DMS 273 (cell line): ENCODE measurements around the gene FAM221B.

Experiments
- DNase-seq: peaks from one replicate; lab custom pipeline; 2025; ENCODE audit not compliant: unreplicated experiment; lab: John Stamatoyannopoulos, UW

Gene FAM221B

DNA sequence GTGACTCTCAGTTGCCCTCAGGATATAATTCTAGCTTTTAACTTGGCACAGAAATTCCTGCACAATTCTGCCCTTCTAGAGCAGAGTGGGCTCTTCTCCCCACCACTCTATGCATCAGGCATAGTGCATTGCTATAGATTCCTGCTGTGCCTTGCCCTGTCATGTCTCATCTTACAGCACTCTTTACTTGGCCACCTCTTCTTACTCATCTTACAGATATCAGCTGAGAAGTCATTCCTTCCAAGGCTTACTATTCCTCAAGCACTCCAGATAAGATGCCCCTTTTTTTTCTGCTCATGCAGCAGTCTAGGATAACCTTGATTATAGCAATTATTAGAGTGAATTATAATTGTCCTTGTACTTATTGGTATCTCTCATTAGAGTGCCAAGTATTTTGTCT lies 5.6 kb downstream of the FAM221B start:
- no peak for DNase-seq

DNA sequence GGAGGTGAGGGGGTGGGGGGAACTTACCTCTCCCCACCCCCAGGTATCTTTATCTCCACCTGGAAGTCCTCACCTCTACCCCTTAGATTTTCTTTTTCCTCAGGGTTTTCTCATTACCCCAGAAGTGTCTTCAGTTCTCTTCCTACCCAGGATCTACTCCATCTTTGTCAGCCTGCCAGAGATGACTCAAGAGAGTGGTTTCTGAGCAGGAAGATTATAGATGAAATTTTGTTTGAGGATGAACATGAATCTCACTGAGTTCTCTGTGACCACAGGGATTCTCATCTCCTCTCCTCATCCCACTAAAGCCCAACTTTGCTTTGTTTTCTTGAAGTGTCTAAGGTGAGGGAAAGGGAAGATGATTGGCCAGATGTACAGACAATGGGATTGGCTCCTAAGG lies 8.5 kb downstream of the FAM221B start:
- no peak for DNase-seq

GRCh38 chr9:35818341-35818740 lies 10.2 kb downstream of the FAM221B start:
- DNase-seq: no peak

DNA sequence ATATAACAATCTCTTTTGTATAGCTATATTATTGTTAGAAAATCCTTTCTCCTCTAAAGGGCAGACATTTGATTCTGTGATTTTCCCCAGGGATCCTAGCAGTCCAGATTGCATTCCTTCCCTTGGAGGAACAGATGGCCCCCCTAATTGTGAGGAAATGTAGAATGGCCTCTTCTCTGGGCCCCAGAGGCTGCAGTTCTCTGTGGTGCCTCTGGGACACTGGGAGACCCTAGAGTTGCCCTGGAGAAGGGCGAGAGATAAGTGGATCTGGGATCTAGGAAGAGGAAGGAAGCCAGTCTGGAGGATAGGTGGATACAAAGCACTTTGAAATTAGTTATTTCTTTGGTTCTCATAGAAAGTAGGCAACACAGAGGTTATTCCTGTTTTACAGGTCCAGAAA lies 11.8 kb downstream of the FAM221B start:
- peak; percentile 97 for DNase-seq

DNA sequence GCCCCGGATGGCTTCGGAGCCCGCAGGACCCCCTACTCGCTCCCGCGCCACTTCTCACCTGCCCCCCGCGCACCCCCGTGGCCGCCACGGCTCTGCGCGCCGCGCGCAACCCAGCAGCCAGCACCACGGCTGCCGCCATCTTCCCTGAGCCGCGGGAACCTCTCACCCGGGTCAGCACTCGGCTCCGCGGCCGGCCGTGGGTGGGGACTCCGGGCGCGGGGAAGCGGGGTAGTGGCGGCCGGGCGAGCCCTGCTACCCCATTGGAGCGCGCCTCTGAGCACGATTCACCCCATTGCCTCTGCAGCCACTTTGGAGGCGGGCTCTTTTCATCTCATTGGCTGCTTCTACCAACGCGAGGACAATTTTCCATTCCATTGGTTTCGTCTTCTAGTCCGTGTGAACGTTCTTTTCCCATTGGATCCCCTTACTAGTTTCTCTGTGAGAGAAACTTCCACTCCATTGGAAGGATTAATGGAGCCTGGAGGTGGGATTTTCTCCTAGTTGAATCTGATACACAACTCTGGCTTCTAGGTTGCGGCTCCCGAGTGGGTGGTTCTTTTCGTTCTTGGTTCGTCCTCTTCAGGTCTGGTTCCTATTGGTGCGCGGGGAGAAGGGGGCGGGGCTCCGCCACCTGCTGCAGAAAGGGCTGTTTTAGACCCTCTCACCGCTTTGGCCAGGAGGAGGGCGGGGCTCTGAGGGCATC lies 13.5 kb downstream of the FAM221B start, which contains the start of gene HINT2:
Gene HINT2 (minus strand): TSS at position 202 of the 703 bp plus-strand sequence. CDS start 63 bp downstream, at position 139.
- peak; percentile 100 for DNase-seq

- peak; percentile 80 for DNase-seq
Measured at GRCh38 chr9:35814106-35814840, 14.3 kb downstream of the FAM221B start.

GRCh38 chr9:35813434-35814105 lies 15.0 kb downstream of the FAM221B start:
- peak; percentile 54 for DNase-seq

- peak; percentile 98 for DNase-seq
Measured at GRCh38 chr9:35812025-35812602, 16.4 kb downstream of the FAM221B start, which contains the start of gene SPAG8. Gene SPAG8 (minus strand): TSS chr9:35812262. CDS start chr9:35812147, 115 bp downstream.

DNA sequence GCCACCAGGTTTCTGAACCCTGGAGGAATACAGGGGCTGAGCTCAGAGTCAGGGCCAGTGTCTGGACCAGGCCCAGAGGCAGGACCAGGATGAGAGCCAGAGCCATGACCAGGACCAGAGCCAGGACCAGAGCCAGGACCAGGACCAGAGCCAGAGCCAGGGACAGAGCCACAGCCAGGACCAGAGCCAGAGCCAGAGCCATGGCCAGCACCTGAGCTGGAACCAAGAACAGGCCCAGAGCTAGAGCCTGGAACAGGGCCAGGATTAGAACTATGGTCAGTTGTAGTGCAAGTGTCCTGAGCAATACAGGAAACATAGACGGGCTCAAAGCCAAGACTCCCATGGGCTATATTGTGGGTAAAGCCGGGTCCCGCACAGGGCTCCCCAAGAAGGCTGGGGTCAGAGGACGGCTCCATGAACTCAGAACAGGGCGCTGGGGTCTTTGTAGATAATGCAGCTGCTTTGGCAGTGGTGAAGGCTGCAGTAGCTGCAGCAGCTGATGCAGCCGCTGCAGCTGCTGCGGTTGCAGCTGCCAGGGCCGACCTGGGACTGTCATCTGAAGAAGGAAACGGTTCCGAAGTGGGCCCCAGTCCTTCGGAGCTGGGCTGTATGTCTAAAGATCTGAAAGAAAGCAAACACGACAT lies 17.0 kb downstream of the FAM221B start:
- DNase-seq: peak; percentile 32

DNA sequence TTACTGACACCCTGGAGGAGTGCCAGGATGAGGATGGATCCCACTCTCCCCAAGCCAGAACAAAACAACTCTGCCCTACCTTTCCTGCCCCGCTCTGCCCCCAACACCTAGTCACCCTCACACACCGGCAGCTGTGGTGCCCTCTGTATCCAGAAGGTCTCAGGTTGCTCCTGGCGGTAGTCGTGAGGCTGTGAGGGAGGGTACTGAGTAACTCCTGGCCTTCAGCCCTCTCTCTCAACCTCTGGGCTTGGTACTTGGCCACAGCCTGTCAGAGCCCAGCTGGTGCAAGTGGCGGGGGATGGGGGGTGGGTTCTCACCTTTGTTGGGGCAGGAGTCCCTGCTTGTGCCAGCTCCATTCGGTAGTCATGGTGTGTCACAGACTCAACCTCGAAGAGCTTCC lies 18.4 kb downstream of the FAM221B start:
- DNase-seq: no peak

DNA sequence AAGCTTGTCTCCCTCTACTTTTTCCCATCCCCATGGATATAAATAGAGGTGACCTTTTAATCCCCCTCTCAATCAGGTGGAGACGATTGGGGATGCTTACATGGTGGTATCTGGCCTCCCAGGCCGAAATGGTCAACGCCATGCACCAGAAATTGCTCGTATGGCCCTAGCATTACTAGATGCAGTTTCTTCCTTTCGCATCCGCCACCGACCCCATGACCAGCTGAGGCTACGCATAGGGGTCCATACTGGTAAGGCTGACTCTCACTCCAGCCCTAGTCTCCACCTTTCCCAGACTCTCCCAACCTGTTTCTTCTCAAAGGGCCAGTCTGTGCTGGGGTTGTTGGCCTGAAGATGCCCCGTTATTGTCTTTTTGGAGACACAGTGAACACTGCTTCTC lies 20.1 kb downstream of the FAM221B start:
- no peak for DNase-seq

DNA sequence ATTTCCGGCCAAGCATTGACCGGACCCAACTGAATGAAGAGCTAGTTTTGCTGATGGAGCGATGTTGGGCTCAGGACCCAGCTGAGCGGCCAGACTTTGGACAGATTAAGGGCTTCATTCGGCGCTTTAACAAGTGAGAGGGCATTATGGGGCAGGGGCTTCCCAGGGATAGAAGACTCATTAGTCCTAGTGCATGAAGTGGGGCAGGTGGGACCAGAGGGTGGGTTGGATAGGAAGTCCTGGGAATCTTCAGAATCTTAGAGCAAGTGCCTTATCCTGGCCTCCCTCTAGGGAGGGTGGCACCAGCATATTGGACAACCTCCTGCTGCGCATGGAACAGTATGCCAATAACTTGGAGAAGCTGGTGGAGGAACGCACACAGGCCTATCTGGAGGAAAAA lies 22.4 kb downstream of the FAM221B start:
- DNase-seq: no peak

GRCh38 chr9:35801328-35802128 lies 27.0 kb downstream of the FAM221B start:
- no peak for DNase-seq

DNA sequence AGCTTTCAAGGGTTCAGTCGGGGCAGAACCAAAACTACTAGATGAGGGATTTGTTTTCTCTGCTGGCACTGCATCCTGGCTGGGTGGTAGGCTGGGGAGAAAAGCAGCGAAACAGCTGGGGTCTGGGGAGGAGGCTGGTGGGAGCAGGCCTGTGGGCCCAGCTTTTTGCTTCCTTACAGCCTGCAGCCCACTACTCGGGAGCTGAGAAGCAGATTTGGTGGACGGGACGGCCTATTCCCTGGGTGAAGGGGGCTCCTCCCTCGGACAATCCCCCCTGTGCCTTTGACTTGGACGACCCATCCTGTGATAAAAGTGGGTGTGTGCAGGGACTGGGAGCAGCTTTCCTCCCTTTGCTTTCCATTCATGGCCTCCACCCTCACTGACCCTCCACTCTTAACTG lies 28.0 kb downstream of the FAM221B start:
- no peak for DNase-seq

- no peak for DNase-seq
Measured at GRCh38 chr9:35798658-35799374, 29.7 kb downstream of the FAM221B start.

DNA sequence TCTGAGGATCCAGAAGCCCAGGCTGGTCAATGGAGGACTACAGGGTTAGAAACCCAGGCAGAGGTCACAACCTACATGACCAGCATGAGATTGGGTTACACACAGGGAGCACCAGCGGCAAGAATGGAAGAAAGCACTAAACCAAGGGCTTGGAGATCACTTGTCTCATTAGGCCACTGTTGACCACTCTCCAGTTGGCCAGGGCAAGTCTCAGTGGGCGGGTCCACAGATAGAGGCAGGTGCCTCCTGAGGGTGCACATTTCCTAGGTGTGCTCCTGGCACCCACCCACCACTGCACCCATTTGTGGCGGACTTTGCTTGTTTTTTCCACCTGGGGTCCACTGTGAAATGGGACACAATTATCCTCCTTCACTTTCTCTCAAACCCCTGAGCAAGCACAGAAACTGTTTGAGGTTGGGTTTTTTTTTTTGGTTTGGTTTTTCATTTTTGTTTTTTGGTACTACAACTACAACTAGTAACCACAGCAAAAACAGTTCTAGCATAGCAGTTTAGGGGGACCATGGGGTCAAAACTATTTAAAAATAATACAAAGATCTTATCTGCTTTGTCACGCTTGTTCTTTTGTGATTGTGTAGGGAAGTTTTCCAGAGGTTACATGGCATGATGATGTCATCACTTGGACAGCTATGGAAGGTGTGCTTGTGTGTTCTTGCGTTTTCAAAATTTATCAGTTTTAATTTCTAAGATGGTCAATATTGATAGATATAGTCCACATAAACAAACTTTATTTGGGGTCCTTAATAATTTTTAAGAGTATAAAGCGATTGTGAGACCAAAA lies 31.0 kb downstream of the FAM221B start:
- no peak for DNase-seq

DNA sequence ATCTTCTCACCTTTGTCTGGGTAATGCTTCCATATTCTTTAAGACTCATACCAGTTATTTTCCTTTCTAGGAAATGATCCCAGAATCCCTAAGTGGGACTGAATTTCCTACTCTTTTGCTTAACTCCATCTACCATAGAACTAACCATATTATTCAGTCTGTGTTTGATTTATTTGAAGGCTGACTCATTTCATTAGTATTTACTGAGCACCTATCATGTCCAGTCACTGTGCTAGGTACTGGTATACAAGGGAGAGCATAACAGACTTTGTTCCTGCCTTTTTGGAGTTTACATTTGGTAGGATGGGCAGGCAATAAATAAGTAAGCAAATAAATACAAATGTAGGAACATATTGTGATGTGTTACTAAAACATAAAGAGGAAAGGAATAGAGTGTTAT lies 32.8 kb downstream of the FAM221B start:
- DNase-seq: no peak

- DNase-seq: no peak
Measured at GRCh38 chr9:35793461-35793860, 35.1 kb downstream of the FAM221B start.

DNA sequence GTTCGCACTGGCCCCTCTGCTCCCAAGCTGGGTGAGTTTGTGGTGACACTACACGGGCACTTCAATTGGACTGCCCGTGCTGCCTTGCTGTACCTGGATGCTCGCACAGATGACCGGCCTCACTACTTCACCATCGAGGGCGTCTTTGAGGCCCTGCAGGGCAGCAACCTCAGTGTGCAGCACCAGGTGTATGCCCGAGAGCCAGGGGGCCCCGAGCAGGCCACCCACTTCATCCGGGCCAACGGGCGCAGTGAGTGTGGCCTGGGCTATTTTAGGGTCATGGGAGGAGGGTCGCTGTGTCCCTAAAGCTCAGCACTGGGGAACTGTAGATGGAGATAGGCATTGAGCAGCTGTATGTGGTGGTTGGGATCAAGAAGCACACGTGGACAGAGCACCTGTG lies 35.7 kb downstream of the FAM221B start:
- DNase-seq: no peak
